SU-DHL-6 (cell line): ENCODE measurements around the gene TBATA.

Experiments
- H2AFZ ChIP-seq: fragments of 200-600 bp; sonication (generic); 2 replicates; pipeline ENCODE4 v1.6.1; 2014; ENCODE audit warnings: low read depth, mild to moderate bottlenecking, moderate library complexity, mixed read lengths, antibody characterized with exemption, low read length; ENCODE audit not compliant: severe bottlenecking
- H3F3A ChIP-seq: fragments of 200-600 bp; shearing (Covaris generic); 2 replicates; pipeline ENCODE4 v1.6.0; 2016; ENCODE audit warnings: antibody characterized with exemption, mild to moderate bottlenecking; ENCODE audit not compliant: insufficient read depth
- H3K27ac ChIP-seq: fragments of 200-600 bp; sonication (generic); 2 replicates; pipeline ENCODE4 v1.5.1; 2016; ENCODE audit warnings: low read depth, mild to moderate bottlenecking, low read length, moderate library complexity, mixed read lengths
- H3K27me3 ChIP-seq: fragments of 200-600 bp; sonication (generic), shearing (Covaris generic); 2 replicates; pipeline ENCODE4 v1.6.0; 2014; ENCODE audit warnings: mild to moderate bottlenecking, low read length
- H3K36me3 ChIP-seq: fragments of 200-600 bp; sonication (generic); 2 replicates; pipeline ENCODE4 v1.6.1; 2014; ENCODE audit warnings: mild to moderate bottlenecking, low read length, mixed read lengths
- H3K4me2 ChIP-seq: fragments of 300-600, 200-600 bp; shearing (Covaris generic), sonication (generic); 2 replicates; pipeline ENCODE4 v1.6.0; 2014; ENCODE audit warnings: low read length, low read depth, mild to moderate bottlenecking; ENCODE audit not compliant: poor library complexity, severe bottlenecking
- H3K4me3 ChIP-seq: fragments of 200-600 bp; sonication (generic); 2 replicates; pipeline ENCODE4 v1.5.1; 2014; ENCODE audit warnings: antibody characterized with exemption, low read length, mild to moderate bottlenecking, mixed read lengths; ENCODE audit not compliant: insufficient read depth, poor library complexity, severe bottlenecking
- H3K79me2 ChIP-seq: fragments of 200-600 bp; sonication (generic); 2 replicates; pipeline ENCODE4 v1.6.1; 2014; ENCODE audit warnings: mild to moderate bottlenecking, low read length, moderate library complexity; ENCODE audit not compliant: insufficient read depth
- H3K9ac ChIP-seq: fragments of 200-600 bp; sonication (generic); 2 replicates; pipeline ENCODE4 v1.7.0; 2014; ENCODE audit warnings: mild to moderate bottlenecking, low read length
- H3K9me2 ChIP-seq: fragments of 200-600 bp; sonication (generic); replicated peaks from 2 replicates; pipeline ENCODE4 v1.6.1; 2014; ENCODE audit warnings: low read length; ENCODE audit not compliant: insufficient read depth
- H3K9me3 ChIP-seq: fragments of 200-600 bp; sonication (generic); 2 replicates; pipeline ENCODE4 v1.6.1; 2014; ENCODE audit warnings: low read length, mixed read lengths; ENCODE audit not compliant: insufficient read depth
- H4K20me1 ChIP-seq: fragments of 200-600 bp; sonication (generic); 2 replicates; pipeline ENCODE4 v1.6.1; 2014; ENCODE audit warnings: low read depth, mild to moderate bottlenecking, antibody characterized with exemption, low read length, moderate library complexity, mixed read lengths
- EZH2phosphoT487 ChIP-seq: fragments of 200-600 bp; sonication (generic), shearing (Covaris generic); conservative IDR thresholded peaks from 2 replicates; pipeline ENCODE4 v1.6.1; 2018; ENCODE audit warnings: mild to moderate bottlenecking, antibody characterized with exemption, low read length, moderate library complexity, mixed read lengths
- TF ChIP-seq, protein P1 (sequence below): fragments of 200-600 bp; sonication (generic); IDR thresholded peaks from one replicate; pipeline ENCODE4 v1.5.1; 2017; ENCODE audit warnings: antibody characterized with exemption, mild to moderate bottlenecking, low read length, moderate library complexity; ENCODE audit not compliant: insufficient read depth, poor library complexity, severe bottlenecking

The TBATA gene

DNA sequence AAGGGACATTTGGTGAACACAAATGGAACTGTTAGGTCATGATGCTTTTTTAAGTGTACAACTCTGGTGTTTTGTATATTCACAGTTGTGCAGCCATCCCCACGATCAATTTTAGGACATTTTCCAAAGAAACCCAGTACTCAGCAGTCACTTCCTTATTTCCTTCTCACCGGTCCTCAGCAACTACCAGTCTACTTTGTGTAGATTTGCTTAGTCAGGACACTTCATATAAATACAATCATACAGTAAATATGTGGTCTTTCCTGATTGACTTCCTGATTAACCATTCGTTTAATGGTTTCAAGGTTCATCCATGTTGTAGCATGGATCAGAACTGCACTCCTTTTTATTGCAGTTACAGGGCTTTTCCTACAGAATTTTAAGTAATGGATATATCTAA lies 45.0 kb upstream of the TBATA start:
- H2AFZ ChIP-seq = no peak overlapping the region
- H3F3A ChIP-seq = no peaks in the 10 kb centered on the region
- H3K27me3 ChIP-seq = no peaks in the 10 kb centered on the region
- no peaks in the 10 kb centered on the region for H3K36me3 ChIP-seq
- H3K27ac ChIP-seq = no peak overlapping the region
- H3K9ac ChIP-seq = no peak overlapping the region
- no peaks in the 10 kb centered on the region for H3K9me2 ChIP-seq
- H3K4me2 ChIP-seq = no peak overlapping the region
- no peak overlapping the region for H3K4me3 ChIP-seq
- H4K20me1 ChIP-seq = no peaks in the 10 kb centered on the region
- H3K9me3 ChIP-seq = no peaks in the 10 kb centered on the region
- H3K79me2 ChIP-seq = 0 out of 2 replicates have a peak, but pooled peaks cover 4% of the 10 kb centered on the region
- no peak for TF ChIP-seq EZH2phosphoT487
- TF ChIP-seq, protein P1, sequence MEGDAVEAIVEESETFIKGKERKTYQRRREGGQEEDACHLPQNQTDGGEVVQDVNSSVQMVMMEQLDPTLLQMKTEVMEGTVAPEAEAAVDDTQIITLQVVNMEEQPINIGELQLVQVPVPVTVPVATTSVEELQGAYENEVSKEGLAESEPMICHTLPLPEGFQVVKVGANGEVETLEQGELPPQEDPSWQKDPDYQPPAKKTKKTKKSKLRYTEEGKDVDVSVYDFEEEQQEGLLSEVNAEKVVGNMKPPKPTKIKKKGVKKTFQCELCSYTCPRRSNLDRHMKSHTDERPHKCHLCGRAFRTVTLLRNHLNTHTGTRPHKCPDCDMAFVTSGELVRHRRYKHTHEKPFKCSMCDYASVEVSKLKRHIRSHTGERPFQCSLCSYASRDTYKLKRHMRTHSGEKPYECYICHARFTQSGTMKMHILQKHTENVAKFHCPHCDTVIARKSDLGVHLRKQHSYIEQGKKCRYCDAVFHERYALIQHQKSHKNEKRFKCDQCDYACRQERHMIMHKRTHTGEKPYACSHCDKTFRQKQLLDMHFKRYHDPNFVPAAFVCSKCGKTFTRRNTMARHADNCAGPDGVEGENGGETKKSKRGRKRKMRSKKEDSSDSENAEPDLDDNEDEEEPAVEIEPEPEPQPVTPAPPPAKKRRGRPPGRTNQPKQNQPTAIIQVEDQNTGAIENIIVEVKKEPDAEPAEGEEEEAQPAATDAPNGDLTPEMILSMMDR = no peak

DNA sequence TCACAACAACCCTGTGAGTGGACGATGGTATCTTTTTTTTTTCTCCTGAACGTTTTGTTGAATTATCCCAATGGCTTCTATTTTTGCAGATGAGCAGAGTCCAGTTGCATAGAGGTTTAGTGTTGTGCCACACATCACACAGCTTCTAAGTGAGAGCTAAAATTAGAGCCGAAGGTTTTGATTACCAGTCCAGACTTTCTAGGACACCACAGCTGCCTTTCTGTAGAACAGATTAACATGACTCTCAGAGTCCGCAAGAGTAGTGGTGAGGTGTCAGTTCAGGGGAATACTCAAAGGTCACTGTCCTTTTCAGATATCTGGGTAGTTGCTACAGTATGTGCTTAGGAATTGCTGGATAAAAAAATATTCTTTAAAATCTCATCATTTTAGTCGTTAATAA lies 44.4 kb upstream of the TBATA start:
- no peak overlapping the region for H3K27ac ChIP-seq
- no peak overlapping the region for H3K4me2 ChIP-seq
- H3K79me2 ChIP-seq = 0 out of 2 replicates have a peak, but pooled peaks cover 4% of the 10 kb centered on the region
- H3K36me3 ChIP-seq = no peaks in the 10 kb centered on the region
- no peaks in the 10 kb centered on the region for H3K9me2 ChIP-seq
- no peaks in the 10 kb centered on the region for H3F3A ChIP-seq
- no peak overlapping the region for H3K9ac ChIP-seq
- no peaks in the 10 kb centered on the region for H4K20me1 ChIP-seq
- TF ChIP-seq EZH2phosphoT487 = no peak
- TF ChIP-seq, protein P1 = no peak
- H3K4me3 ChIP-seq = no peak overlapping the region
- H3K9me3 ChIP-seq = no peaks in the 10 kb centered on the region
- no peaks in the 10 kb centered on the region for H3K27me3 ChIP-seq
- H2AFZ ChIP-seq = no peak overlapping the region

DNA sequence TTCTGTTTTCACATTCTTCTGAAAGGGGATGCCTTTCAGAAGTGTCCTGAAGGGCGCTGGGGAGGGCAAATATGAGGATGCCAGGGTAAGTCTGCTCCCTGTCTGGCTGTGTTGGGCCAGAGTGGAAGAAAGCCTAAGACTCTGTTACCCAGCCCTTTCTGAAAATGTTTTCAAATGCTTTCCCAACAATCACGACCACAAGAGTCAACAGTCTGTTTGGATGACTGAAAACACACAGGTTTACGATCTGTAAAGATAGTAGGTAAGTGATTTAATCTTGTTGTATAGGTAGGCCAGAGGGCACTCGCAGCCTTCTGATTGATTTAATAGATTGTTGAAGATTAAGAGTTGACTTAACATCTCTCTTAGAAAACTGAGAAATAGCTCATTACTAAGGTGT lies 43.7 kb upstream of the TBATA start:
- Histone ChIP-seq H3K9me3 (no peaks in the 10 kb centered on the region), H3K36me3 (no peaks in the 10 kb centered on the region)

More for the DNA sequence above, 43.7 kb upstream of the TBATA start:
- Histone ChIP-seq H3K27ac (no peak overlapping the region), H3F3A (no peaks in the 10 kb centered on the region), H3K9ac (no peak overlapping the region), H3K27me3 (no peaks in the 10 kb centered on the region), H3K9me2 (no peaks in the 10 kb centered on the region), H3K4me2 (no peak overlapping the region), H3K4me3 (no peak overlapping the region), H3K79me2 (0 out of 2 replicates have a peak, but pooled peaks cover 4% of the 10 kb centered on the region), H4K20me1 (no peaks in the 10 kb centered on the region), H2AFZ (no peak overlapping the region)
- TF ChIP-seq EZH2phosphoT487 = no peak
- TF ChIP-seq, protein P1 = no peak
